ENCODE measurements around the gene STRC. TPM values are rescaled to one million over a fixed set of nuclear protein-coding genes. Genes with fewer than 3 reads are reported as not detected.
"Not testable (repeated sequence)": the region's sequence is repeated elsewhere in the genome, so short reads cannot be mapped to it uniquely, and the experiment has no call there.

Gene STRC
- total and polyA plus RNA-seq, 2 donors (not counting 3 experiments of a cell fraction or from before 2014, with no cell fraction given), result 0.10 TPM; not detected in 1

DNA sequence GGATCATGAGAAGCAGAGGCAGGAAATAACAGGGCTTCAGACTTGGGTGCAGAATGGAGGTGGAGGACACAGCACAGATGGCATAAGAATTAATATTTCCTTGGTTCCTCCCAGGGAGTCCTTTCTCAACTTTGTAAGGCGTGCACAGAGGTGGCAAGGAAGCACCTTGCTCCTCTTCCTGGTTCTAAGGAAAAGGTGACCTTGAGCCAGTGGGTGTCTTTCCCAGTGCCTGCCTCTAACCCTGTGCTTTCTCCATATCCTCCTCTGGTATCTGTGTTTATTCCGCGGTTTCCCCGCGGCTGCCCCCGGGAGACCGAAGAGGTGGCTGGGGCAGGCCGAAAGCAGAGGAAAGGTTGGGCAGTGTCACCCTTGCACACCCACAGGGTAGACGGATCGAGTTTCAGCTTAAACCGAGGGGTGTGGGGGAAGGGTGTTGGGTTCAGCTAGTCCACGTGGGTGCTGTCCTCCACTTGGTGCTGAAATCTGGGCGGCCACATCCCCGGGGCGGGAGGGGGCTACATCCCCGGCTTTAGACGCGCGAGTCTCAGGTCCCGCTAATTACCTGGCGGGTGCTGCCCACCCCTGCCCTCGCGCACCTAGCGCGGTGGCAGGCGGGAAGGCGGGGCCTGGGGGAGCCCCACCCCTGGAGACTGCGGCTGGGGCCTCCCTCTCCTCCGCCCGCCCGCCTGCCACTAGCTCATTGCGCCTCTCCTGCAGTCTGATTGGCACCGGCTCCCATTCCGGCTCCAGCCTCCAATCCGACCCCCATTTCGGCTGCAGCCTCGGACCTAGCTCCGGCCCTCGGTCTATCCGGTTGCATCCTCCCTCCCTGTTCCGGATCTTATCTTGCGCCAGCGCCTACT lies 25.0 kb downstream of the STRC start, which contains the start of gene CKMT1B:
Gene CKMT1B (plus strand): TSS at position 700 of the 863 bp plus-strand sequence. CDS start 192 bp downstream, outside the sequence.
- H3K9me3 ChIP-seq (replicated peaks; ENCODE audit: control insufficient read depth, insufficient read depth, low read length); dilution Hi-C loops (cut with MboI; ENCODE audit: extremely low pct_ligation_motif_present, low sequenced_read_pairs); H3K4me1 ChIP-seq (ENCODE audit: control insufficient read depth, extremely low read depth, insufficient read depth, low read length); H3K9me1 ChIP-seq (replicated peaks; ENCODE audit: control insufficient read depth, extremely low read depth, insufficient read depth, low read length); DNase-seq (ENCODE audit: low read depth, low spot score); CTCF ChIA-PET; intact Hi-C loops (cut with micrococcal nuclease); H3K27ac ChIP-seq (ENCODE audit: insufficient read depth, low read depth, low read length); H3K79me2 ChIP-seq (ENCODE audit: control insufficient read depth, insufficient read depth, low read length); H3K4me2 ChIP-seq (ENCODE audit: insufficient read depth, low read length); POLR2A ChIA-PET; H3K9ac ChIP-seq (replicated peaks; ENCODE audit: extremely low read depth, insufficient read depth, low read length); BruUV-seq (replicated peaks); H3K36me3 ChIP-seq (ENCODE audit: control insufficient read depth in 2 of 2, extremely low read depth in 1 of 2, insufficient read depth in 2 of 2, low read length in 2 of 2); H3K27me3 ChIP-seq (ENCODE audit: control insufficient read depth in 2 of 2, insufficient read depth in 2 of 2, low read length in 2 of 2); H3K4me3 ChIP-seq (replicated peaks in 1 of 3; ENCODE audit: insufficient read depth in 1 of 3, low read depth in 1 of 3, low read length in 3 of 3); H2AFZ ChIP-seq (ENCODE audit: low read depth, low read length); H4K20me1 ChIP-seq (replicated peaks; ENCODE audit: control insufficient read depth, extremely low read depth, insufficient read depth, low read length): not testable (repeated sequence)
- FAIRE-seq, result peak; percentile 38

- H3K4me1 ChIP-seq (ENCODE audit: control insufficient read depth, extremely low read depth, insufficient read depth, low read length); intact Hi-C loops (cut with micrococcal nuclease); H3K27me3 ChIP-seq (ENCODE audit: control insufficient read depth in 2 of 2, insufficient read depth in 2 of 2, low read length in 2 of 2); H3K9me3 ChIP-seq (replicated peaks; ENCODE audit: control insufficient read depth, insufficient read depth, low read length); POLR2A ChIA-PET; CTCF ChIA-PET; BruUV-seq (replicated peaks); H2AFZ ChIP-seq (ENCODE audit: low read depth, low read length); H4K20me1 ChIP-seq (replicated peaks; ENCODE audit: control insufficient read depth, extremely low read depth, insufficient read depth, low read length); H3K9ac ChIP-seq (replicated peaks; ENCODE audit: extremely low read depth, insufficient read depth, low read length); H3K4me2 ChIP-seq (ENCODE audit: insufficient read depth, low read length); dilution Hi-C loops (cut with MboI; ENCODE audit: extremely low pct_ligation_motif_present, low sequenced_read_pairs); H3K79me2 ChIP-seq (ENCODE audit: control insufficient read depth, insufficient read depth, low read length); H3K4me3 ChIP-seq (replicated peaks in 1 of 3; ENCODE audit: insufficient read depth in 1 of 3, low read depth in 1 of 3, low read length in 3 of 3); FAIRE-seq; H3K9me1 ChIP-seq (replicated peaks; ENCODE audit: control insufficient read depth, extremely low read depth, insufficient read depth, low read length); H3K27ac ChIP-seq (ENCODE audit: insufficient read depth, low read depth, low read length); H3K36me3 ChIP-seq (ENCODE audit: control insufficient read depth in 2 of 2, extremely low read depth in 1 of 2, insufficient read depth in 2 of 2, low read length in 2 of 2); DNase-seq (ENCODE audit: low read depth, low spot score): not testable (repeated sequence)
Observed at GRCh38 chr15:43592841-43593240, 25.8 kb downstream of the STRC start.

DNA sequence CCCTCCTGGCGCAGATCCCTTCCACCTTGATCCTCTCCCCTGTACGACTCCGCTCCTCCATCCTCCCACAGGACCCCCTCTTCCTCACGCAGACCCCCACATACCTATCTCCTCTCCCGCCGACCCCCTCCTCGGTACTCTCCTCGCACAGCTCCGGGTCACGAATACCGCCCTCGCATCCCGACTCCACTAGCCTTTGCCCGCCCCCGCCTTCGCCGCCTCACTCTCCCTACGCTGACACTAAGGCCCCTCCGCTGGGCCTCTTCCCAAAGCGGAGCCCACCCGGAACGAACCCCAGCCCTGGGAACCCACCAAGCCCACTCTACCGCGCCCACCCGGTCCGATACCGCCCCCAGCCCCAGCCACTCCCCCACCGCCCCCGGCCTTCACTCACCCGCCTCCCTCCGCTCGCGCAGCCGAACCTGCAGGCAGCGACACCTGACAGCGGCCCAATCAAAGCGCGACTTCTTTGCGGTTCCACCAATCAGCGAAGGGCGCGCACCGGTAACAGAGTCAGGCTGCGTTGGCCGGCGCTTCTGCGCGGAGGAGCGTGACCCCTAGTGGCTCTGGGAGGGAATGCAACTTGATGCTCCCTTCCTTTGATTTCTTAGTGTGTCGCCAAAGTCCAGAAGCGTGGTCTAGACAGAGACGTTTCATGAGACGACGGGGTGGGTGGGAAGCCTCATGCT lies 28.7 kb downstream of the STRC start, which contains the start of gene PPIP5K1:
Gene PPIP5K1 (minus strand): TSS at position 431 of the 689 bp plus-strand sequence. CDS start 5,704 bp downstream, outside the sequence.
- intact Hi-C loops (cut with micrococcal nuclease); CTCF ChIA-PET; H3K79me2 ChIP-seq (ENCODE audit: control insufficient read depth, insufficient read depth, low read length); DNase-seq (ENCODE audit: low read depth, low spot score); H3K27me3 ChIP-seq (ENCODE audit: control insufficient read depth in 2 of 2, insufficient read depth in 2 of 2, low read length in 2 of 2); POLR2A ChIA-PET; H3K4me1 ChIP-seq (ENCODE audit: control insufficient read depth, extremely low read depth, insufficient read depth, low read length); H2AFZ ChIP-seq (ENCODE audit: low read depth, low read length); dilution Hi-C loops (cut with MboI; ENCODE audit: extremely low pct_ligation_motif_present, low sequenced_read_pairs); H4K20me1 ChIP-seq (replicated peaks; ENCODE audit: control insufficient read depth, extremely low read depth, insufficient read depth, low read length); H3K4me3 ChIP-seq (replicated peaks in 1 of 3; ENCODE audit: insufficient read depth in 1 of 3, low read depth in 1 of 3, low read length in 3 of 3); H3K27ac ChIP-seq (ENCODE audit: insufficient read depth, low read depth, low read length); H3K4me2 ChIP-seq (ENCODE audit: insufficient read depth, low read length); H3K36me3 ChIP-seq (ENCODE audit: control insufficient read depth in 2 of 2, extremely low read depth in 1 of 2, insufficient read depth in 2 of 2, low read length in 2 of 2); H3K9me1 ChIP-seq (replicated peaks; ENCODE audit: control insufficient read depth, extremely low read depth, insufficient read depth, low read length); H3K9me3 ChIP-seq (replicated peaks; ENCODE audit: control insufficient read depth, insufficient read depth, low read length); BruUV-seq (replicated peaks); H3K9ac ChIP-seq (replicated peaks; ENCODE audit: extremely low read depth, insufficient read depth, low read length): not testable (repeated sequence)
- peak; percentile 97 for FAIRE-seq

- H3K4me2 ChIP-seq (ENCODE audit: insufficient read depth, low read length); BruUV-seq (replicated peaks); H3K36me3 ChIP-seq (ENCODE audit: control insufficient read depth in 2 of 2, extremely low read depth in 1 of 2, insufficient read depth in 2 of 2, low read length in 2 of 2); H3K27me3 ChIP-seq (ENCODE audit: control insufficient read depth in 2 of 2, insufficient read depth in 2 of 2, low read length in 2 of 2); H2AFZ ChIP-seq (ENCODE audit: low read depth, low read length); H4K20me1 ChIP-seq (replicated peaks; ENCODE audit: control insufficient read depth, extremely low read depth, insufficient read depth, low read length); H3K27ac ChIP-seq (ENCODE audit: insufficient read depth, low read depth, low read length); H3K79me2 ChIP-seq (ENCODE audit: control insufficient read depth, insufficient read depth, low read length); POLR2A ChIA-PET; H3K9ac ChIP-seq (replicated peaks; ENCODE audit: extremely low read depth, insufficient read depth, low read length); intact Hi-C loops (cut with micrococcal nuclease); H3K9me1 ChIP-seq (replicated peaks; ENCODE audit: control insufficient read depth, extremely low read depth, insufficient read depth, low read length); H3K4me3 ChIP-seq (replicated peaks in 1 of 3; ENCODE audit: insufficient read depth in 1 of 3, low read depth in 1 of 3, low read length in 3 of 3); CTCF ChIA-PET; H3K4me1 ChIP-seq (ENCODE audit: control insufficient read depth, extremely low read depth, insufficient read depth, low read length); dilution Hi-C loops (cut with MboI; ENCODE audit: extremely low pct_ligation_motif_present, low sequenced_read_pairs); H3K9me3 ChIP-seq (replicated peaks; ENCODE audit: control insufficient read depth, insufficient read depth, low read length); DNase-seq (ENCODE audit: low read depth, low spot score): not testable (repeated sequence)
- FAIRE-seq, result peak; percentile 85
Observed at GRCh38 chr15:43574607-43575006, 44.0 kb downstream of the STRC start.

Measured in endothelial cell of umbilical vein (primary cell).